Measurements from ENCODE around the gene SCAMP4. TPM values are rescaled to one million over a fixed set of nuclear protein-coding genes. Genes with fewer than 3 reads are reported as not detected.

SCAMP4 gene
- total and polyA plus RNA-seq, 9 of the 15 experiments (the other 6 are each of a cell fraction or from before 2014, with no cell fraction given): 0.81 to 45.9 (median 12.8) TPM

GRCh38 chr19:1856698-1857603 is 48.2 kb upstream of the SCAMP4 start (continued):
- peak; percentile 83 for TF ChIP-seq FOSL1 (tag; conservative IDR thresholded peaks at IDR 0.05)
- no peak for TF ChIP-seq ZNF316 (IDR thresholded peaks at IDR 0.05)
- TF ChIP-seq RBM22 (IDR thresholded peaks at IDR 0.05; ENCODE audit: low read depth, low read length, poor library complexity, severe bottlenecking): peak; percentile 30
- TF ChIP-seq KDM2B (CRISPR knock-in tag; IDR thresholded peaks at IDR 0.05): peak; percentile 67; the same call in 1 of the 2 replicates
- TF ChIP-seq ZBTB5 (IDR thresholded peaks at IDR 0.05): no peak
- no peak for TF ChIP-seq PTBP1 (IDR thresholded peaks at IDR 0.05; ENCODE audit: low read depth, low read length)
- 0 out of 2 replicates have a peak, but pooled peaks have one; percentile 39 for TF ChIP-seq ZNF766 (CRISPR knock-in tag; conservative IDR thresholded peaks at IDR 0.05)
- TF ChIP-seq HMGN3 (IDR thresholded peaks at IDR 0.05; ENCODE audit: borderline replicate concordance, extremely low read depth, insufficient read length, low read depth, low read length): peak; percentile 92
- TF ChIP-seq PYGO2 (tag; IDR thresholded peaks at IDR 0.05): no peak
- peak; percentile 74; the same call in 1 of the 2 replicates for TF ChIP-seq TAF7 (tag; IDR thresholded peaks at IDR 0.05)
- TF ChIP-seq XRCC5 (IDR thresholded peaks at IDR 0.05; ENCODE audit: low read depth, low read length): 0 out of 2 replicates have a peak, but pooled peaks have one; percentile 29
- no peak for TF ChIP-seq ZNF174 (CRISPR knock-in tag; IDR thresholded peaks at IDR 0.05)
- TF ChIP-seq, protein P1, sequence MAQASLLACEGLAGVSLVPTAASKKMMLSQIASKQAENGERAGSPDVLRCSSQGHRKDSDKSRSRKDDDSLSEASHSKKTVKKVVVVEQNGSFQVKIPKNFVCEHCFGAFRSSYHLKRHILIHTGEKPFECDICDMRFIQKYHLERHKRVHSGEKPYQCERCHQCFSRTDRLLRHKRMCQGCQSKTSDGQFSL (CRISPR knock-in tag; IDR thresholded peaks at IDR 0.05): peak; percentile 84
- TF ChIP-seq, protein P1 (tag; IDR thresholded peaks at IDR 0.05): peak in 1 of 2 experiments; percentile 97; a peak in 2 of 4 replicates
- peak; percentile 55; the same call in 1 of the 2 replicates for TF ChIP-seq ESRRA (IDR thresholded peaks at IDR 0.05; ENCODE audit: borderline replicate concordance, low read depth)
- TF ChIP-seq ERF (CRISPR knock-in tag; IDR thresholded peaks at IDR 0.05): 0 out of 2 replicates have a peak, but pooled peaks have one; percentile 39
- TF ChIP-seq USF1 (CRISPR knock-in tag; IDR thresholded peaks at IDR 0.05): peak; percentile 60
- no peak for TF ChIP-seq ELF4 (CRISPR knock-in tag; IDR thresholded peaks at IDR 0.05)
- TF ChIP-seq ZFX (CRISPR knock-in tag; IDR thresholded peaks at IDR 0.05): peak; percentile 37; the same call in 1 of the 2 replicates
- no peak for TF ChIP-seq IRF9 (tag; IDR thresholded peaks at IDR 0.05)
- TF ChIP-seq MYC (IDR thresholded peaks at IDR 0.05; ENCODE audit: low read depth, low read length): peak; percentile 73
- no peak; the same call in 1 of the 2 replicates for TF ChIP-seq MYC (CRISPR knock-in tag; IDR thresholded peaks at IDR 0.05; ENCODE audit: borderline replicate concordance, low read depth)

Data from K562 (cell line).